K562 (cell line): ENCODE results near the gene TEFM. TPM values are rescaled to one million over a fixed set of nuclear protein-coding genes. Genes with fewer than 3 reads are reported as not detected.

Source experiments
- ARID2 ChIP-seq: fragments of 450-650 bp; IDR thresholded peaks from 2 replicates; pipeline ENCODE4 v1.6.1; 2017; ENCODE audit warnings: antibody characterized with exemption, mild to moderate bottlenecking
- BCLAF1 ChIP-seq, 2 experiments: fragments of 450-650 bp in 1 of 2; IDR thresholded peaks; 2 replicates each; pipeline ENCODE4 v1.6.1; 2011 to 2017; ENCODE audit warnings: low read depth in 2 of 2, antibody characterized with exemption in 1 of 2, borderline replicate concordance in 1 of 2, low read length in 1 of 2, mild to moderate bottlenecking in 1 of 2, mixed read lengths in 1 of 2; ENCODE audit not compliant: control insufficient read depth in 1 of 2
- CBX8 ChIP-seq: fragments of 200-600 bp; sonication (generic); IDR thresholded peaks from 2 replicates; pipeline ENCODE4 v1.6.1; 2012; ENCODE audit warnings: borderline replicate concordance, mixed run types, low read depth, mild to moderate bottlenecking, moderate library complexity, mixed read lengths, low read length, control low read depth, inconsistent platforms; ENCODE audit not compliant: poor library complexity, severe bottlenecking; ENCODE audit errors: extremely low read depth
- CC2D1A ChIP-seq: fragments of 450-650 bp; IDR thresholded peaks from 2 replicates; pipeline ENCODE4 v1.6.1; 2017; ENCODE audit warnings: mild to moderate bottlenecking
- E2F4 ChIP-seq: sonication (generic); formaldehyde crosslinking; IDR thresholded peaks from 2 replicates; pipeline ENCODE4 v1.8.0; 2022; ENCODE audit warnings: mild to moderate bottlenecking, low read depth, missing genetic modification reagents
- EHMT2 ChIP-seq: fragments of 450-650 bp; IDR thresholded peaks from 2 replicates; pipeline ENCODE4 v1.6.1; 2018; ENCODE audit warnings: antibody characterized with exemption
- GTF2F1 ChIP-seq: IDR thresholded peaks from 2 replicates; pipeline ENCODE4 v1.6.1; 2011; ENCODE audit warnings: low read depth, low read length, improper control_type of control experiment
- HDAC2 ChIP-seq: fragments of 450-650 bp; IDR thresholded peaks from 2 replicates; pipeline ENCODE4 v1.6.1; 2016; ENCODE audit warnings: mild to moderate bottlenecking
- KLF1 ChIP-seq: fragments of 450-650 bp; IDR thresholded peaks from 2 replicates; pipeline ENCODE4 v1.6.1; 2016; ENCODE audit warnings: missing genetic modification characterization, missing compliant biosample characterization
- L3MBTL2 ChIP-seq: fragments of 450-650 bp; IDR thresholded peaks from 2 replicates; pipeline ENCODE4 v1.6.1; 2016; ENCODE audit warnings: mild to moderate bottlenecking, moderate library complexity
- MBD2 ChIP-seq: sonication (generic); IDR thresholded peaks from 2 replicates; pipeline ENCODE4 v1.6.1; 2016; ENCODE audit warnings: low read depth, borderline replicate concordance
- MCM2 ChIP-seq: fragments of 450-650 bp; IDR thresholded peaks from 2 replicates; pipeline ENCODE4 v1.6.1; 2017; ENCODE audit warnings: low read depth, mild to moderate bottlenecking
- MXI1 ChIP-seq: IDR thresholded peaks from 2 replicates; pipeline ENCODE4 v1.6.1; 2011; ENCODE audit warnings: low read depth, mild to moderate bottlenecking, improper control_type of control experiment, low read length
- NFE2L1 ChIP-seq: fragments of 450-650 bp; IDR thresholded peaks from 2 replicates; pipeline ENCODE4 v1.6.1; 2016; ENCODE audit warnings: missing genetic modification characterization, low read depth, mild to moderate bottlenecking, missing compliant biosample characterization, moderate library complexity, borderline replicate concordance
- NR2C1 ChIP-seq, 2 experiments: fragments of 450-650 bp; IDR thresholded peaks; 2 replicates each; pipeline ENCODE4 v1.6.1; 2017; ENCODE audit warnings: mild to moderate bottlenecking in 2 of 2, antibody characterized with exemption in 1 of 2, inconsistent platforms in 1 of 2, missing compliant biosample characterization in 1 of 2, missing genetic modification characterization in 1 of 2
- OTX1 ChIP-seq: fragments of 450-650 bp; formaldehyde crosslinking; IDR thresholded peaks from 2 replicates; pipeline ENCODE4 v1.4.0; 2022; ENCODE audit warnings: mild to moderate bottlenecking
- PHF20 ChIP-seq: fragments of 450-650 bp; IDR thresholded peaks from 2 replicates; pipeline ENCODE4 v1.6.1; 2018; ENCODE audit not compliant: partially characterized antibody
- SMARCE1 ChIP-seq: fragments of 450-650 bp; IDR thresholded peaks from 2 replicates; pipeline ENCODE4 v1.7.1; 2016; ENCODE audit warnings: mild to moderate bottlenecking
- SRSF1 ChIP-seq: fragments of 200-400 bp; formaldehyde crosslinking; IDR thresholded peaks from 2 replicates; pipeline ENCODE4 v1.6.1; 2017; ENCODE audit warnings: mild to moderate bottlenecking, low read depth, low read length, moderate library complexity
- ZC3H11A ChIP-seq: IDR thresholded peaks from 2 replicates; pipeline ENCODE4 v1.6.1; 2012; ENCODE audit warnings: low read depth, low read length, improper control_type of control experiment
- ZEB2 ChIP-seq: fragments of 450-650 bp; IDR thresholded peaks from 2 replicates; pipeline ENCODE4 v1.6.1; 2016
- ZNF134 ChIP-seq: fragments of 250-450 bp; sonication (Bioruptor Pico); conservative IDR thresholded peaks from 2 replicates; pipeline ENCODE4 v1.4.0; 2020
- ZNF77 ChIP-seq: fragments of 250-450 bp; sonication (Bioruptor Pico); IDR thresholded peaks from 2 replicates; pipeline ENCODE4 v1.5.0; 2020
- polyA plus RNA-seq, 8 experiments: library from polyadenylated mRNA; depleted of rRNA in 4 of 8; stranded (reverse) in 5 of 8; unstranded in 3 of 8; fragments of >200 nt; fragmentation: Nextera tagmentation in 2 of 8; fragmentation: Illumina TruSeq in 1 of 8; extraction: Ambion mirVana in 2 of 8; extraction: Trizol in 1 of 8; gene quantifications; 2 replicates each; pipeline versions ENCODE4 v1.2.1 to v1.2.3, GENCODE V29; 2011 to 2014; ENCODE audit warnings: inconsistent platforms in 1 of 8, missing spikeins in 1 of 8
- total RNA-seq, 7 experiments: library from RNA; depleted of rRNA in 6 of 7; stranded (reverse); fragments of >200 nt in 6 of 7; fragmentation: Illumina TruSeq in 2 of 7; extraction: Trizol in 2 of 7; gene quantifications; 2 replicates each; pipeline versions ENCODE4 v1.2.1 to v1.2.3, GENCODE V29; 2011 to 2021; ENCODE audit warnings: low replicate concordance in 1 of 7
- TF ChIP-seq, protein P1 (sequence below): fragments of 200-800 bp; sonication (Bioruptor generic); IDR thresholded peaks from 2 replicates; pipeline ENCODE4 v1.6.1; 2017; ENCODE audit warnings: missing genetic modification characterization, missing compliant biosample characterization

Gene TEFM
- total and polyA plus RNA-seq, 9 of the 15 experiments (the other 6 are each of a cell fraction or from before 2014, with no cell fraction given), result 12.5 to 60.3 (median 23.3) TPM

GRCh38 chr17:30906101-30906911 lies at the start of gene TEFM (continued):
- TF ChIP-seq ZEB2, result peak; percentile 98
- TF ChIP-seq, protein P1, sequence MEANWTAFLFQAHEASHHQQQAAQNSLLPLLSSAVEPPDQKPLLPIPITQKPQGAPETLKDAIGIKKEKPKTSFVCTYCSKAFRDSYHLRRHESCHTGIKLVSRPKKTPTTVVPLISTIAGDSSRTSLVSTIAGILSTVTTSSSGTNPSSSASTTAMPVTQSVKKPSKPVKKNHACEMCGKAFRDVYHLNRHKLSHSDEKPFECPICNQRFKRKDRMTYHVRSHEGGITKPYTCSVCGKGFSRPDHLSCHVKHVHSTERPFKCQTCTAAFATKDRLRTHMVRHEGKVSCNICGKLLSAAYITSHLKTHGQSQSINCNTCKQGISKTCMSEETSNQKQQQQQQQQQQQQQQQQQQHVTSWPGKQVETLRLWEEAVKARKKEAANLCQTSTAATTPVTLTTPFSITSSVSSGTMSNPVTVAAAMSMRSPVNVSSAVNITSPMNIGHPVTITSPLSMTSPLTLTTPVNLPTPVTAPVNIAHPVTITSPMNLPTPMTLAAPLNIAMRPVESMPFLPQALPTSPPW (CRISPR knock-in tag), result peak; percentile 48; the same call in 1 of the 2 replicates
- TF ChIP-seq ARID2, result no peak
- peak; percentile 68; the same call in 1 of the 2 replicates for TF ChIP-seq HDAC2
- no peak for TF ChIP-seq CBX8
- no peak for TF ChIP-seq EHMT2
- TF ChIP-seq ZNF77 (CRISPR knock-in tag), result no peak
- no peak for TF ChIP-seq NFE2L1 (tag)
- TF ChIP-seq SMARCE1, result no peak
- peak; percentile 97 for TF ChIP-seq PHF20
- no peak for TF ChIP-seq E2F4 (CRISPR knock-in tag)
- TF ChIP-seq MXI1, result no peak
- TF ChIP-seq SRSF1, result no peak
- TF ChIP-seq ZC3H11A, result peak; percentile 93; the same call in 1 of the 2 replicates
- TF ChIP-seq BCLAF1 (IDR thresholded peaks at IDR 0.05; ENCODE audit: borderline replicate concordance in 1 of 2, control insufficient read depth in 1 of 2, low read depth in 2 of 2, low read length in 1 of 2), result peak in 1 of 2 experiments; percentile 97; a peak in 2 of 4 replicates
- TF ChIP-seq OTX1 (CRISPR knock-in tag), result peak; percentile 80; the same call in 1 of the 2 replicates
- TF ChIP-seq MBD2, result peak; percentile 80; the same call in 1 of the 2 replicates
- no peak for TF ChIP-seq ZNF134 (CRISPR knock-in tag)
- TF ChIP-seq MCM2, result no peak
- TF ChIP-seq KLF1, result no peak
- peak; percentile 82 for TF ChIP-seq NR2C1 (IDR thresholded peaks at IDR 0.05)
- peak; percentile 84 for TF ChIP-seq NR2C1 (tag; IDR thresholded peaks at IDR 0.05)
- TF ChIP-seq L3MBTL2, result peak; percentile 70
- TF ChIP-seq GTF2F1, result 0 out of 2 replicates have a peak, but pooled peaks have one; percentile 62
- no peak for TF ChIP-seq CC2D1A
